OCI-LY3 (cell line): ENCODE measurements around the gene EIF3K.

Experiments used
- H2AFZ ChIP-seq: fragments of 200-600, 300-600 bp; shearing (Covaris generic); 2 replicates; pipeline ENCODE4 v1.6.0; 2014; ENCODE audit warnings: antibody characterized with exemption, low read depth, low read length
- H3K27ac ChIP-seq: fragments of 200-600, 300-600 bp; sonication (generic); 2 replicates; pipeline ENCODE4 v1.5.1; 2014; ENCODE audit warnings: mild to moderate bottlenecking, low read length, moderate library complexity, mixed read lengths
- H3K27me3 ChIP-seq: fragments of 200-600, 300-600 bp; sonication (generic); 2 replicates; pipeline ENCODE4 v1.6.1; 2014; ENCODE audit warnings: low read depth, low read length, mixed read lengths
- H3K36me3 ChIP-seq: fragments of 200-600, 300-600 bp; sonication (generic); replicated peaks from 2 replicates; pipeline ENCODE3; 2014; ENCODE audit warnings: low read depth, low read length, mixed read lengths
- H3K4me1 ChIP-seq: fragments of 300-600, 200-600 bp; sonication (generic); 2 replicates; pipeline ENCODE4 v1.6.1; 2014; ENCODE audit warnings: low read length, mixed read lengths
- H3K4me2 ChIP-seq: fragments of 200-600, 300-600 bp; sonication (generic); 2 replicates; pipeline ENCODE4 v1.6.1; 2014; ENCODE audit warnings: low read length, mixed read lengths
- H3K4me3 ChIP-seq: fragments of 300-600, 200-600 bp; sonication (generic); 2 replicates; pipeline ENCODE4 v1.5.1; 2014; ENCODE audit warnings: antibody characterized with exemption, mild to moderate bottlenecking, low read length, moderate library complexity
- H3K79me2 ChIP-seq: fragments of 300-600, 200-600 bp; shearing (Covaris generic); 2 replicates; pipeline ENCODE4 v1.6.1; 2014; ENCODE audit warnings: mild to moderate bottlenecking, low read length, mixed read lengths
- H3K9ac ChIP-seq: fragments of 300-600, 200-600 bp; shearing (Covaris generic); 2 replicates; pipeline ENCODE4 v1.6.0; 2014; ENCODE audit warnings: mild to moderate bottlenecking, low read length, moderate library complexity
- H3K9me3 ChIP-seq: fragments of 200-600, 300-600 bp; shearing (Covaris generic); 2 replicates; pipeline ENCODE4 v1.6.1; 2014; ENCODE audit warnings: low read length, mixed read lengths; ENCODE audit not compliant: insufficient read depth
- H4K20me1 ChIP-seq: fragments of 200-600, 300-600 bp; sonication (generic); 2 replicates; pipeline ENCODE4 v1.6.1; 2016; ENCODE audit warnings: low read length, mixed read lengths; ENCODE audit not compliant: insufficient read depth
- CTCF ChIP-seq: fragments of 200-600, 300-600 bp; sonication (generic); IDR thresholded peaks from 2 replicates; pipeline ENCODE4 v1.5.1; 2014; ENCODE audit warnings: antibody characterized with exemption, low read length, low read depth
- EZH2phosphoT487 ChIP-seq: fragments of 200-600 bp; shearing (Covaris generic); IDR thresholded peaks from 2 replicates; pipeline ENCODE4 v1.6.1; 2018; ENCODE audit warnings: antibody characterized with exemption, mixed run types, low read depth

Gene EIF3K

GRCh38 chr19:38580080-38580479 is 38.9 kb upstream of the EIF3K start:
- Histone ChIP-seq H3K4me3 (no peak overlapping the region), H3K4me1 (peaks cover 23% of the 10 kb centered on the region), H3K9ac (no peak overlapping the region), H3K4me2 (no peak overlapping the region), H3K27ac (no peak overlapping the region), H3K27me3 (peaks cover 3% of the 10 kb centered on the region; the same call in 1 of the 2 replicates), H2AFZ (no peak overlapping the region), H3K36me3 (no peaks in the 10 kb centered on the region), H3K9me3 (no peaks in the 10 kb centered on the region), H3K79me2 (no peaks in the 10 kb centered on the region), H4K20me1 (no peaks in the 10 kb centered on the region)
- TF ChIP-seq CTCF, result no peak
- no peak for TF ChIP-seq EZH2phosphoT487

- no peak overlapping the region for H2AFZ ChIP-seq
- peaks cover 5% of the 10 kb centered on the region; the same call in 1 of the 2 replicates for H4K20me1 ChIP-seq
- no peak for TF ChIP-seq CTCF
- no peak for TF ChIP-seq EZH2phosphoT487
- peaks cover 14% of the 10 kb centered on the region for H3K36me3 ChIP-seq
- no peaks in the 10 kb centered on the region for H3K79me2 ChIP-seq
- H3K4me2 ChIP-seq, result peak overlapping the region; percentile 83
- H3K27ac ChIP-seq, result peak overlapping the region; percentile 70
- H3K27me3 ChIP-seq, result peaks cover 3% of the 10 kb centered on the region; the same call in 1 of the 2 replicates
- no peaks in the 10 kb centered on the region for H3K9me3 ChIP-seq
- H3K9ac ChIP-seq, result peak overlapping the region; percentile 7; the same call in 1 of the 2 replicates
- H3K4me1 ChIP-seq, result peaks cover 23% of the 10 kb centered on the region
- H3K4me3 ChIP-seq, result peak overlapping the region; percentile 42
These were observed 35.6 kb upstream of the EIF3K start for GRCh38 chr19:38583219-38583984.

GRCh38 chr19:38583985-38584305 is 35.0 kb upstream of the EIF3K start:
- H3K4me2 ChIP-seq, result peak overlapping the region; percentile 83
- H2AFZ ChIP-seq, result no peak overlapping the region
- TF ChIP-seq CTCF (no peak), EZH2phosphoT487 (no peak)
- peak overlapping the region; percentile 7; the same call in 1 of the 2 replicates for H3K9ac ChIP-seq
- H3K27ac ChIP-seq, result peak overlapping the region; percentile 70
- H3K36me3 ChIP-seq, result peaks cover 14% of the 10 kb centered on the region
- no peaks in the 10 kb centered on the region for H3K79me2 ChIP-seq
- peaks cover 5% of the 10 kb centered on the region; the same call in 1 of the 2 replicates for H4K20me1 ChIP-seq
- H3K27me3 ChIP-seq, result peaks cover 3% of the 10 kb centered on the region; the same call in 1 of the 2 replicates
- H3K4me3 ChIP-seq, result peak overlapping the region; percentile 42
- H3K9me3 ChIP-seq, result no peaks in the 10 kb centered on the region
- H3K4me1 ChIP-seq, result peaks cover 23% of the 10 kb centered on the region

GRCh38 chr19:38587562-38587961 is 31.4 kb upstream of the EIF3K start:
- Histone ChIP-seq H3K9ac (no peak overlapping the region), H3K79me2 (no peaks in the 10 kb centered on the region), H2AFZ (no peak overlapping the region), H3K36me3 (peaks cover 24% of the 10 kb centered on the region), H3K4me1 (peaks cover 23% of the 10 kb centered on the region), H3K27me3 (peaks cover 3% of the 10 kb centered on the region; the same call in 1 of the 2 replicates), H4K20me1 (peaks cover 5% of the 10 kb centered on the region; the same call in 1 of the 2 replicates), H3K4me2 (no peak overlapping the region), H3K27ac (no peak overlapping the region), H3K4me3 (no peak overlapping the region), H3K9me3 (no peaks in the 10 kb centered on the region)
- TF ChIP-seq EZH2phosphoT487 (no peak), CTCF (no peak)
